Type B pancreatic cell (in vitro differentiated cells): Measurements from ENCODE around the gene CFHR5. TPM values are rescaled to one million over a fixed set of nuclear protein-coding genes. Genes with fewer than 3 reads are reported as not detected.
"Not testable (repeated sequence)": the region's sequence is repeated elsewhere in the genome, so short reads cannot be mapped to it uniquely, and the experiment has no call there.

ENCODE experiments used
- DNase-seq: peaks from one replicate; pipeline ENCODE4 v3.0.0; 2021; ENCODE audit warnings: mixed read lengths; ENCODE audit not compliant: unreplicated experiment; ENCODE audit errors: extremely low spot score
- H3K27ac Mint-ChIP-seq: 2 replicates; pipeline ENCODE4 v1.8.0; 2021; ENCODE audit warnings: mild to moderate bottlenecking, mixed read lengths
- H3K27me3 Mint-ChIP-seq: 2 replicates; pipeline ENCODE4 v1.8.0; 2021; ENCODE audit warnings: mixed read lengths
- H3K36me3 Mint-ChIP-seq: 2 replicates; pipeline ENCODE4 v1.8.0; 2021; ENCODE audit warnings: mixed read lengths
- H3K4me1 Mint-ChIP-seq: one replicate; pipeline ENCODE4 v1.8.0; 2021; ENCODE audit warnings: mixed read lengths; ENCODE audit not compliant: unreplicated experiment
- H3K4me3 Mint-ChIP-seq: 2 replicates; pipeline ENCODE4 v1.8.0; 2021; ENCODE audit warnings: mild to moderate bottlenecking, mixed read lengths
- H3K9me3 Mint-ChIP-seq: 2 replicates; pipeline ENCODE4 v1.8.0; 2021; ENCODE audit warnings: mixed read lengths
- long read RNA-seq: library from polyadenylated mRNA; unstranded; transcript quantifications from one replicate; pipeline ENCODE4 v2.0.0, GENCODE V29; 2020
- total RNA-seq: library from RNA; stranded (reverse); gene quantifications from 2 replicates; pipeline ENCODE4 v1.2.1, GENCODE V29; 2021; ENCODE audit warnings: low replicate concordance
- TF ChIP-seq, protein P1 (sequence below): fragments of 200-600 bp; sonication (generic); conservative IDR thresholded peaks from 2 replicates; pipeline ENCODE4 v1.5.0; 2021; ENCODE audit warnings: antibody characterized with exemption, mild to moderate bottlenecking

CFHR5 gene
- not detected in 2 replicates for total RNA-seq
- long read RNA-seq, result 0 reads

DNA sequence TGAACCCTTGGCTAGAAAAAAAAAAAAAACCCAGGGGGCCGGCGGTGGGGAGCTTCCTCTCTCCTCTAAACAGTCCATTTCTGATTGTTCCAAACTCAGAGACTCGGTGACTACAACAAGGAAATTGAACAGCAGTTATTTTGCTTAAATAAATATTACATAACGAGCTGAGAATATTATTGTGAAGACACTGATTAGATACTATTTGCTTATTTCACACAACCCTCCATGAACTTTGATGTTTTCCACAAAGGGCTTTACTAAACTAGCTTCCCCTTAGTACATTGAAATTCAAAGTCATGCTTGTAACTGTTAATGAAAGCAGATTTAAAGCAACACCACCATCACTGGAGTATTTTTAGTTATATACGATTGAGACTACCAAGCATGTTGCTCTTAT lies at the start of gene CFHR5:
Gene CFHR5, plus strand, starts transcription at position 279 of the 400 bp plus-strand sequence. Its CDS starts 109 bp downstream, at position 388.
- Mint-ChIP-seq H3K27ac (no peak within 1 kb of the TSS), H3K27me3 (no peaks in the 10 kb centered on the region), H3K36me3 (no peaks in the 10 kb centered on the region), H3K9me3 (no peaks in the 10 kb centered on the region), H3K4me3 (no peak within 1 kb of the TSS), H3K4me1 (no peaks in the 10 kb centered on the region)
- DNase-seq, result no peak
- TF ChIP-seq, protein P1, sequence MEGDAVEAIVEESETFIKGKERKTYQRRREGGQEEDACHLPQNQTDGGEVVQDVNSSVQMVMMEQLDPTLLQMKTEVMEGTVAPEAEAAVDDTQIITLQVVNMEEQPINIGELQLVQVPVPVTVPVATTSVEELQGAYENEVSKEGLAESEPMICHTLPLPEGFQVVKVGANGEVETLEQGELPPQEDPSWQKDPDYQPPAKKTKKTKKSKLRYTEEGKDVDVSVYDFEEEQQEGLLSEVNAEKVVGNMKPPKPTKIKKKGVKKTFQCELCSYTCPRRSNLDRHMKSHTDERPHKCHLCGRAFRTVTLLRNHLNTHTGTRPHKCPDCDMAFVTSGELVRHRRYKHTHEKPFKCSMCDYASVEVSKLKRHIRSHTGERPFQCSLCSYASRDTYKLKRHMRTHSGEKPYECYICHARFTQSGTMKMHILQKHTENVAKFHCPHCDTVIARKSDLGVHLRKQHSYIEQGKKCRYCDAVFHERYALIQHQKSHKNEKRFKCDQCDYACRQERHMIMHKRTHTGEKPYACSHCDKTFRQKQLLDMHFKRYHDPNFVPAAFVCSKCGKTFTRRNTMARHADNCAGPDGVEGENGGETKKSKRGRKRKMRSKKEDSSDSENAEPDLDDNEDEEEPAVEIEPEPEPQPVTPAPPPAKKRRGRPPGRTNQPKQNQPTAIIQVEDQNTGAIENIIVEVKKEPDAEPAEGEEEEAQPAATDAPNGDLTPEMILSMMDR, result no peak

DNA sequence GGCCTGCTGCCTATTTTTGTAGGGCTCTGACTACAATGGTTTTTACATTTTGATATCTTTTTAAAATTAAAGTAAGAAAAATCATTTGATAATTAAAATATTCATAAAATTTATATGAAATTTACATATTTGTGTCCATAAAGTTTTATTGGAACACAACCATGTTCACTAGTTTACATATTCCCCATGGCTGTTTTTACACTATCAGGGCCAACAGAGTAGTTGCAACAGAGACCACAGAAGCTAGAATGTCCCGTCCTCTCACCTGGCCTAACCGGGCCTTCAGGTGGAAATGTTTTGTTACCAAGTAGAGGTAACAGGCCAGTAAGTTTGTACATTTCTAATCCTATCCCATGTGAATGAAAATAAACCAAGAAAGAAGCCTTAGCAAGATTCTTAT lies 44.5 kb upstream of the CFHR5 start:
- H3K27ac Mint-ChIP-seq, DNase-seq, H3K4me3 Mint-ChIP-seq, H3K27me3 Mint-ChIP-seq, H3K4me1 Mint-ChIP-seq, H3K9me3 Mint-ChIP-seq, H3K36me3 Mint-ChIP-seq: not testable (repeated sequence)

DNA sequence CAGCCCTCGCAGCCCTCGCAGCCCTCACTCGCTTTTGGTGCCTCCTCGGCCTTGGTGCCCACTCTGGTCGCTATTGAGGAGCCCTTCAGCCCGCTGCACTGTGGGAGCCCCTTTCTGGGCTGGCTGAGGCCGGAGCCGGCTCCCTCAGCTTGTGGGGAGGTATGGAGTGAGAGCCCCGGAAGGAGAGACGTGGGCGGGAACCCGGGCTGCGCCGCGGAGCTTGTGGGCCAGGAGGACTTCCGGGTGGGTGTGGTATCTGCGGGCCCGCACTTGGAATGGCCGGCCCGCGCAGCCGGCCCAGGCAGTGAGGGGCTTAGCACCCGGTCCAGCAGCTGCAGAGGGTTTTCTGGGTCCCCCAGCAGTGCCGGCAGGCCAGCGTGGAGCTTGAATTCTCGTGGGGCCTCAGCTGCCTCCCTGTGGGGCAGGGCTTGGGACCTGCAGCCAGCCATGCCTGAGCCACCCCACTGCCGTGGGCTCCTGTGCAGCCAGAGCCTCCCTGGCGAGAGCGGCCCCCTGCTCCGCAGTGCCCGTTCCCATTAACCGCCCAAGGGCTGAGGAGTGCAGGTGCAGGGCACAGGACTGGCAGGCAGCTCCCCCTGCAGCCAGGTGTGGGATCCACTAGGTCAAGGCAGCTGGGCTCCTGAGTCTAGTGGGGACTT lies 43.7 kb upstream of the CFHR5 start:
- Mint-ChIP-seq H3K36me3 (no peaks in the 10 kb centered on the region), H3K4me1 (no peaks in the 10 kb centered on the region), H3K4me3 (no peak overlapping the region), H3K27ac (no peak overlapping the region), H3K27me3 (no peaks in the 10 kb centered on the region), H3K9me3 (no peaks in the 10 kb centered on the region)
- TF ChIP-seq, protein P1, result no peak
- DNase-seq, result no peak

DNA sequence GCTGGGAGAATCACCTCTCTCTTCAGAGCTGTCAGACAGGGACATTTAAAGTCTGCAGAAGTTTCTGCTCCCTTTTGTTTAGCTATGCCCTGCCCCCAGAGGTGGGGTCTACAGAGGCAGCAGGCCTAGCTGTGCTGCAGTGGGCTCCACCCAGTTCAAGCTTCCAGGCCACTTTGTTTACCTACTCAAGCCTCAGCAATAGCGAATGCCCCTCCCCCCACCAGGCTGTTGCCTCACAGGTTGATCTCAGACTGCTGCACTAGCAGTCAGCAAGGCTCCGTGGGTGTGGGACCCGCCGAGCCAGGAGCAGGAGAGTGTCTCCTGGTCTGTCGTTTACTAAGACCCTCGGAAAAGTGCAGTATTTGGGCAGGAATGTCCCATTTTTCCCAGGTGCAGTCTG lies 35.9 kb upstream of the CFHR5 start:
- not testable (repeated sequence) for H3K27me3 Mint-ChIP-seq, H3K27ac Mint-ChIP-seq, H3K36me3 Mint-ChIP-seq, H3K4me3 Mint-ChIP-seq, H3K9me3 Mint-ChIP-seq, H3K4me1 Mint-ChIP-seq, DNase-seq

DNA sequence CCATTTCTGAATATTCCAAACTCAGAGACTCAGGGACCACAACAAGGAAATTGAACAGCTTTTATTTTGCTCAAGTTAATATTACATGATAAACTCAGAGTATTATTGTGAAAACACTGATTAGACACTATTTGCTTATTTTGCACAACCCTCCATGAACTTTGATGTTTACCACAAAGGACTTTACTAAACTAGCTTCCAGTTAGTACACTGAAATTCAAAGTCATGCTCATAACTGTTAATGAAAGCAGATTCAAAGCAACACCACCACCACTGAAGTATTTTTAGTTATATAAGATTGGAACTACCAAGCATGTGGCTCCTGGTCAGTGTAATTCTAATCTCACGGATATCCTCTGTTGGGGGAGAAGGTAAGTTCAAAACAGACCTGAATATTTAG lies 33.8 kb upstream of the CFHR5 start, which contains the start of gene CFHR2:
Gene CFHR2, plus strand, starts transcription at position 171 of the 400 bp plus-strand sequence. Its CDS starts 143 bp downstream, at position 314.
- not testable (repeated sequence) for H3K27ac Mint-ChIP-seq, H3K27me3 Mint-ChIP-seq, DNase-seq, H3K9me3 Mint-ChIP-seq, H3K36me3 Mint-ChIP-seq, H3K4me3 Mint-ChIP-seq, H3K4me1 Mint-ChIP-seq

DNA sequence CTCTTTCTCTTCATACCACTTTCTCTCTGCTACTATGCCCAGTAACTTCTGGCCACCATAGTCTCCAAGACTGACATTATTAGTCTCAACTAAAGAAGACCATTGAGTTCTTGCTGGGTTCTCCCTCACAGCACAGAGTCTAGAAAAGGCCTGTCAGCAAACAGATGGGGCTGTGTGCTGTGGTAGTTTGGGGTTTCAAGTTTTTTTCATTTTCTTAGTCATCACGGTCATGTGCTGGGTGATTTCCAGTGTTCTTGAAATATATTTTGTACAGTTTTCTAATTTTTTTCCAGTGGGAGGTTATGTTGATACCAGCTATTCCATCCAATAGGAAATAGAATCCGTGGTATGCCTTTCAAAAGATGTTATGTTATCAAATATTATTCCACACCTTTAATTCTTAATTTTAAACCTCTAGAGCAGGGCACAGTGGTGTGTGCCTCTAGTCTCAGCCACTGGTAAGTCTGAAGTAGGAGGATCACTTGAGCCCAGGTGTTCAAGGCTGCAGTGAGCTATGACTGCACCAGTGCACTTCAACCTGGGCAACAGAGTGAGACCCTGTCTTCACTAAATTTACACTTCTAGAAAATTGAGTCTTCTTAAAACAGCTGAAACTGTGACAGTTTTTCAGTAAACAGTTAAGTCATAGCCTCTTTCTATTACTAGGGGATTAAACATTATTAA lies 25.5 kb upstream of the CFHR5 start:
- H3K36me3 Mint-ChIP-seq, result no peaks in the 10 kb centered on the region
- no peak for DNase-seq
- TF ChIP-seq, protein P1, result no peak
- H3K9me3 Mint-ChIP-seq, result no peaks in the 10 kb centered on the region
- H3K4me3 Mint-ChIP-seq, result no peak overlapping the region
- no peaks in the 10 kb centered on the region for H3K27me3 Mint-ChIP-seq
- no peak overlapping the region for H3K27ac Mint-ChIP-seq
- H3K4me1 Mint-ChIP-seq, result no peaks in the 10 kb centered on the region

DNA sequence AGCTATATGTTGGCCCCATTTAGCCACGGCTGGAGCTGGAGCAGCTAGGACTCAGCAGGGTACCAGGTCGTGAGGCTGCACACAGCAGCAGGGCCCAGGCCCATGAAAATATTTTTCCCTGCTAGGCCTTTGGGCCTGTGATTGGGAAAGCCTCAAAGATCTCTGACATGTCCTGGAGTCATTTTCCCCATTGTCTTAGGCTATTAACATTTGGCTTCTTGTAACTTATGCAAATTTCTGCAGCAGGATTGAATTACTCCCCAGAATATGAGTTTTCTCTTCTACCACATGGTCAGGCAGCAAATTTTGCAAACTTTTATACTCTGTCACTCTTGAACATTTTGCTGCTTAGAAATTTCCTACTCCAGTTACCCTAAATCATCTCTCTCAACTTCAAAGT lies 22.6 kb upstream of the CFHR5 start:
- Mint-ChIP-seq H3K27me3 (no peaks in the 10 kb centered on the region), H3K36me3 (no peaks in the 10 kb centered on the region), H3K4me1 (no peaks in the 10 kb centered on the region), H3K4me3 (no peak overlapping the region), H3K9me3 (no peaks in the 10 kb centered on the region), H3K27ac (no peak overlapping the region)
- DNase-seq, result no peak
- TF ChIP-seq, protein P1, result no peak
